ENCODE measurements around the gene MVD. TPM values are rescaled to one million over a fixed set of nuclear protein-coding genes. Genes with fewer than 3 reads are reported as not detected.

Gene MVD
- total and polyA plus RNA-seq, 2 experiments from 2014 or later, result 95.3 to 149 TPM

- H3K27me3 ChIP-seq (ENCODE audit: insufficient read depth), result no peaks in the 10 kb centered on the region
- 0 out of 2 replicates have a peak, but pooled peaks cover 1% of the 10 kb centered on the region for H4K20me1 ChIP-seq (replicated peaks; ENCODE audit: insufficient read depth)
- H3K27ac Mint-ChIP-seq, result no peak overlapping the region
- H3K36me3 Mint-ChIP-seq (ENCODE audit: low read depth), result no peaks in the 10 kb centered on the region; the same call in 2 of the 3 replicates
- DNase-seq (ENCODE audit: low spot score) (no peak), ATAC-seq (no peak)
- no peaks in the 10 kb centered on the region for H3K4me1 ChIP-seq (ENCODE audit: insufficient read depth)
- no peaks in the 10 kb centered on the region for H3F3A ChIP-seq (replicated peaks; ENCODE audit: low read depth)
- H3K79me2 ChIP-seq (replicated peaks; ENCODE audit: insufficient read depth), result peaks cover 7% of the 10 kb centered on the region; the same call in 1 of the 2 replicates
- TF ChIP-seq REST (IDR thresholded peaks at IDR 0.05; ENCODE audit: unreplicated experiment) (no peak), NANOG (IDR thresholded peaks at IDR 0.05; ENCODE audit: borderline replicate concordance) (no peak), ZNF462 (CRISPR knock-in tag; IDR thresholded peaks at IDR 0.05) (no peak), POLR2AphosphoS5 (IDR thresholded peaks at IDR 0.05; ENCODE audit: low read depth) (no peak)
- H3K27ac ChIP-seq (ENCODE audit: low read depth), result no peak overlapping the region
- no peaks in the 10 kb centered on the region for H3K9me3 Mint-ChIP-seq
- H3K4me3 ChIP-seq, result no peak overlapping the region
- peaks cover 4% of the 10 kb centered on the region for H3K4me1 Mint-ChIP-seq
- H3K9me2 ChIP-seq (ENCODE audit: insufficient read depth), result no peaks in the 10 kb centered on the region
- H3K36me3 ChIP-seq (ENCODE audit: insufficient read depth), result no peaks in the 10 kb centered on the region
- no peak overlapping the region for H3K4me3 Mint-ChIP-seq
- H2AFZ ChIP-seq, result no peak overlapping the region
- H3K27me3 Mint-ChIP-seq (ENCODE audit: insufficient read depth, low read depth, poor library complexity), result peaks cover 2% of the 10 kb centered on the region
- no peak overlapping the region for H3K4me2 ChIP-seq
Observed at GRCh38 chr16:88699180-88699579, 36.3 kb upstream of the MVD start.

All from GM23338 (cell line).